GM12878 (cell line): ENCODE data around the gene C11orf16. TPM values are rescaled to one million over a fixed set of nuclear protein-coding genes. Genes with fewer than 3 reads are reported as not detected.
A peak's percentile ranks its signal among the peaks of the same experiment; 100 is the strongest.

Experiments
- ATAC-seq: fragments of 200-7000 bp; cut with Tn5 transposase; 3 replicates; pipeline ENCODE4 v1.9.1; 2020; ENCODE audit warnings: mild to moderate bottlenecking, moderate library complexity
- BruUV-seq: library from RNA; stranded (reverse); fragments of 400-500 nt; replicated peaks from 2 replicates; lab custom pipeline; 2021; lab: Mats Ljungman, UMichigan
- CTCF ChIA-PET: fragments of 300-600 bp; sonication (Branson Sonifier 250); formaldehyde crosslinking; extraction: SDS; loops from one replicate; lab custom pipeline; 2021; ENCODE audit warnings: inconsistent platforms; lab: Yijun Ruan, JAX
- POLR2A ChIA-PET: fragments of 350-600 bp; formaldehyde crosslinking; extraction: SDS; loops from one replicate; lab custom pipeline; 2021; ENCODE audit warnings: inconsistent platforms; lab: Charles Lee
- RAD21 ChIA-PET: fragments of 300-600 bp; sonication (Branson Sonifier 250); formaldehyde crosslinking; loops from one replicate; lab custom pipeline; 2023; ENCODE audit warnings: antibody characterized with exemption; ENCODE audit not compliant: unreplicated experiment; lab: Charles Lee
- SMC1A ChIA-PET: fragments of 300-600 bp; sonication (Branson Sonifier 250); formaldehyde crosslinking; loops from one replicate; lab custom pipeline; 2023; ENCODE audit not compliant: unreplicated experiment, uncharacterized antibody; lab: Charles Lee
- DNase-seq: peaks from one replicate; pipeline ENCODE4 v3.0.0-alpha.2; 2011; ENCODE audit warnings: low read depth, low spot score
- FAIRE-seq: peaks from 3 replicates; lab custom pipeline; 2011; peaks lifted over from hg19 to GRCh38; lab: Jason Lieb, UNC
- H2AFZ ChIP-seq: 2 replicates; pipeline ENCODE4 v1.6.0; 2011; ENCODE audit warnings: low read depth, low read length, control low read depth; ENCODE audit not compliant: control insufficient read depth
- H3K27ac ChIP-seq: 2 replicates; pipeline ENCODE4 v1.5.1; 2011; ENCODE audit warnings: control low read depth; ENCODE audit not compliant: control insufficient read depth, insufficient read depth
- H3K27me3 ChIP-seq, 2 experiments: replicated peaks in 1 of 2; 2 replicates each; pipeline versions ENCODE4 v1.6.0 to v1.6.1; 2011; ENCODE audit warnings: low read length in 1 of 2; ENCODE audit not compliant: control insufficient read depth in 2 of 2, insufficient read depth in 2 of 2
- H3K36me3 ChIP-seq, 2 experiments: 2 replicates each; pipeline ENCODE4 v1.5.1; 2011; ENCODE audit warnings: low read length in 1 of 2; ENCODE audit not compliant: control insufficient read depth in 2 of 2, insufficient read depth in 2 of 2
- H3K4me1 ChIP-seq: 2 replicates; pipeline ENCODE4 v1.6.1; 2011; ENCODE audit warnings: mild to moderate bottlenecking, low read length, moderate library complexity, mixed read lengths; ENCODE audit not compliant: control insufficient read depth, insufficient read depth
- H3K4me2 ChIP-seq: 2 replicates; pipeline ENCODE4 v1.6.0; 2011; ENCODE audit warnings: control low read depth; ENCODE audit not compliant: control insufficient read depth, insufficient read depth
- H3K4me3 ChIP-seq: fragments of 200-600 bp; sonication (generic); 2 replicates; pipeline ENCODE4 v1.5.1; 2016
- H3K79me2 ChIP-seq: 2 replicates; pipeline ENCODE4 v1.6.0; 2011; ENCODE audit warnings: low read length; ENCODE audit not compliant: control insufficient read depth, insufficient read depth
- H3K9ac ChIP-seq: 2 replicates; pipeline ENCODE4 v1.8.0; 2011; ENCODE audit warnings: low read length, control low read depth, mixed read lengths; ENCODE audit not compliant: control insufficient read depth, insufficient read depth
- H3K9me3 ChIP-seq: replicated peaks from 3 replicates; pipeline ENCODE4 v1.5.1; 2011; ENCODE audit warnings: mild to moderate bottlenecking, low read length; ENCODE audit not compliant: control insufficient read depth, insufficient read depth
- H4K20me1 ChIP-seq: 2 replicates; pipeline ENCODE4 v1.6.0; 2011; ENCODE audit not compliant: control insufficient read depth, insufficient read depth
- CREB1 ChIP-seq: IDR thresholded peaks from 2 replicates; pipeline ENCODE4 v1.6.1; 2012; ENCODE audit warnings: low read depth, mild to moderate bottlenecking, inconsistent platforms
- HDAC6 ChIP-seq: fragments of 200-600 bp; sonication (generic); IDR thresholded peaks from one replicate; pipeline ENCODE4 v1.8.0; 2017; ENCODE audit warnings: antibody characterized with exemption; ENCODE audit not compliant: unreplicated experiment
- LARP7 ChIP-seq: fragments of 450-650 bp; IDR thresholded peaks from 2 replicates; pipeline ENCODE4 v1.6.1; 2017; ENCODE audit warnings: mild to moderate bottlenecking
- MEF2A ChIP-seq: IDR thresholded peaks from 2 replicates; pipeline ENCODE4 v1.6.1; 2011; ENCODE audit warnings: low read depth, mild to moderate bottlenecking, low read length, moderate library complexity; ENCODE audit not compliant: insufficient read depth
- NBN ChIP-seq: fragments of 450-650 bp; IDR thresholded peaks from 2 replicates; pipeline ENCODE4 v1.6.1; 2016
- PAX5 ChIP-seq: IDR thresholded peaks from 2 replicates; pipeline ENCODE4 v1.6.1; 2011; ENCODE audit warnings: low read depth, low read length, borderline replicate concordance
- SUZ12 ChIP-seq: fragments of 200-600 bp; sonication (generic); IDR thresholded peaks from one replicate; pipeline ENCODE4 v1.6.1; 2018; ENCODE audit warnings: antibody characterized with exemption, mild to moderate bottlenecking; ENCODE audit not compliant: unreplicated experiment
- TAF1 ChIP-seq: IDR thresholded peaks from 2 replicates; pipeline ENCODE4 v1.6.1; 2011; ENCODE audit warnings: mild to moderate bottlenecking, low read depth, low read length, borderline replicate concordance
- TBL1XR1 ChIP-seq: IDR thresholded peaks from 2 replicates; pipeline ENCODE4 v1.6.1; 2012; ENCODE audit warnings: low read depth, low read length, improper control_type of control experiment
- ZNF274 ChIP-seq: IDR thresholded peaks from one replicate; pipeline ENCODE4 v1.8.0; 2011; ENCODE audit not compliant: insufficient read length, insufficient read depth
- ZZZ3 ChIP-seq: IDR thresholded peaks from 2 replicates; pipeline ENCODE4 v1.6.1; 2011; ENCODE audit warnings: low read depth; ENCODE audit not compliant: control insufficient read depth, insufficient read length
- WGBS: methylation state at CpG from one replicate; pipeline ENCODE4 v1.1.6; 2016; ENCODE audit warnings: low lambda C conversion rate; ENCODE audit not compliant: insufficient replicate concordance, insufficient coverage; ENCODE audit errors: missing lambda C conversion rate; 5-methylcytosine and 5-hydroxymethylcytosine counted together
- in situ Hi-C: fragments of 300-500 bp; cut with MboI; formaldehyde crosslinking; loops from 9 replicates; pipeline ENCODE4 v1.14.3; 2018; ENCODE audit warnings: mixed read lengths
- intact Hi-C: fragments of 100-400 bp; cut with micrococcal nuclease; formaldehyde crosslinking; loops from one replicate; pipeline ENCODE4 v1.14.2; 2022; ENCODE audit not compliant: unreplicated experiment
- polyA plus RNA-seq, 11 experiments: library from polyadenylated mRNA; depleted of rRNA in 4 of 11; unstranded in 6 of 11; stranded (reverse) in 5 of 11; fragments of >200 nt; fragmentation: Nextera tagmentation in 4 of 11; fragmentation: Illumina TruSeq in 1 of 11; extraction: Ambion mirVana in 4 of 11; extraction: Trizol in 1 of 11; gene quantifications; 1 replicate in 1 of 11; 2 replicates in 10 of 11; pipeline versions ENCODE4 v1.2.1 to v1.2.3, GENCODE V29; 2011 to 2016; ENCODE audit warnings: inconsistent platforms in 2 of 11, missing spikeins in 2 of 11, low read depth in 1 of 11
- total RNA-seq, 4 experiments: library from RNA; depleted of rRNA in 3 of 4; stranded (reverse); fragments of >200 nt in 3 of 4; fragmentation: Illumina TruSeq in 1 of 4; extraction: Trizol in 1 of 4; gene quantifications; 2 replicates each; pipeline versions ENCODE4 v1.2.1 to v1.2.3, GENCODE V29; 2013 to 2021
- TF ChIP-seq, protein P1 (sequence below): fragments of 450-650 bp; formaldehyde crosslinking; IDR thresholded peaks from 2 replicates; pipeline ENCODE4 v1.5.0; 2022; ENCODE audit warnings: mild to moderate bottlenecking, missing genetic modification characterization
- TF ChIP-seq, protein P2 (sequence below): fragments of 450-650 bp; IDR thresholded peaks from 2 replicates; pipeline ENCODE4 v1.6.1; 2014; ENCODE audit warnings: mild to moderate bottlenecking

The C11orf16 gene
- total and polyA plus RNA-seq, 10 of the 15 experiments (the other 5 are each of a cell fraction or from before 2014, with no cell fraction given), result 0.05 to 0.39 (median 0.32) TPM; not detected in 7

DNA sequence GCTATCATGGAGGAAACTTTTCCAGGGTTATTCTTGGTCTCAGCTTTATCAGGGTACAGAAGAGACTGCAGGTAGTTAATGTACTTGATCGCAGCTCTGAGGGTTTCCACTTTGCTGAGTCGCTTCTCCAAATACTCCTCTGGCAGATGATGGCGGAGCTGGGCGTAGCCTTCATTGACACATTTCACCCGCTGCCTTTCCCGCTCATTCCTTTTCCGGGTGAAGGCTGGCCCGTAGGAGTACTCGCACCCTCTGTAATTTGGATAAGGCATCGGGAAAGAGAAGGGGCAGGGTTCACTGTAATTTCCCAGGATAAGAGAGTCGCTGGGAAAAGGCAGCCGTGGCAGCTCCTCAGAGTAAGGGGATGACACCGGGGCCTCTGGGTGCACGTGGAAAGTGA is 4.9 kb upstream of the C11orf16 start:
- H3K79me2 ChIP-seq, result no peaks in the 10 kb centered on the region
- TF ChIP-seq CREB1 (0 out of 2 replicates have a peak, but pooled peaks have one; percentile 0), LARP7 (no peak), ZNF274 (no peak), TAF1 (no peak)
- TF ChIP-seq, all 136 proteins: peak for 1
- BruUV-seq, result no TSS peak
- Histone ChIP-seq H3K9me3 (no peaks in the 10 kb centered on the region), H3K4me2 (no peak overlapping the region), H4K20me1 (no peaks in the 10 kb centered on the region), H3K4me3 (no peak overlapping the region), H2AFZ (no peak overlapping the region), H3K27me3 (no peaks in the 10 kb centered on the region), H3K27ac (no peak overlapping the region), H3K9ac (no peak overlapping the region), H3K36me3 (no peaks in the 10 kb centered on the region), H3K4me1 (no peaks in the 10 kb centered on the region)
- ChIA-PET RAD21 (interaction anchor here (1.3 kb wide), 1 partner anchor 22 kb away, joined by 7 read pairs; no protein-coding TSS in a partner anchor), SMC1A (interaction anchor here (0.8 to 2.3 kb wide), 6 partner anchors 9 to 107 kb away, joined by 3 to 9 read pairs (median 3); no protein-coding TSS in a partner anchor), CTCF (interaction anchor here (0.9 to 4.8 kb wide), 2 partner anchors 23 kb away, joined by 5 to 30 read pairs; no protein-coding TSS in a partner anchor), POLR2A (no interaction called here)
- no peak for ATAC-seq
- in situ Hi-C loops, result no loop called here
- no peak for DNase-seq
- 83% methylated on average over 14 of the region's 14 CpGs for WGBS
- intact Hi-C loops, result no loop called here
- no peak for FAIRE-seq

DNA sequence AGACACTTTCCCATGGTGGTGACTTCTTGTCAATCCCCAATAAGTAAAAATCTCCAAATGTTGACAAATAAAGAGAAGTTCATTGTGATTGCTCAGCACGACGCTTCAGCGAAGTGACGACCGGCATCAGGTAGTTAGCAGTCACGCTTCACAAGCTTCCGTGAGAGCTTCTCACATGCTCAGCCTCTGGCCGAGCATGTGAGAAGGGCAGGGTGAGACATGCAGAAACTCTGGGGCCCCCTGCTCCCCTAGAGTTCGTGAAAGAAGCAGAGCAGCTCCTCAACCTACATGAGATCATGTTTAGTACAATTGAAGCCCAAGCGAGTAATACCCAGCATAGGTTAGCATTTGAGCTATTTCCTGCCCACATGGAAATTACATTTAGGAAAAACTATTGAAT is 4.4 kb upstream of the C11orf16 start:
- POLR2A ChIA-PET, result no interaction called here
- RAD21 ChIA-PET, result interaction anchor here (1.0 to 1.3 kb wide), 2 partner anchors 22 to 201 kb away, joined by 3 to 7 read pairs; no protein-coding TSS in a partner anchor
- no peak overlapping the region for H3K9ac ChIP-seq
- intact Hi-C loops, result no loop called here
- in situ Hi-C loops, result no loop called here
- no peaks in the 10 kb centered on the region for H3K9me3 ChIP-seq
- WGBS, result 76% methylated on average over 10 of the region's 10 CpGs
- no peak overlapping the region; the same call in 1 of the 2 replicates for H2AFZ ChIP-seq
- CTCF ChIA-PET, result interaction anchor here (0.9 to 4.8 kb wide), 2 partner anchors 22 to 23 kb away, joined by 5 to 30 read pairs; no protein-coding TSS in a partner anchor
- H3K36me3 ChIP-seq, result no peaks in the 10 kb centered on the region
- DNase-seq, result no peak
- no peaks in the 10 kb centered on the region for H3K79me2 ChIP-seq
- H3K4me2 ChIP-seq, result 0 out of 2 replicates have a peak overlapping the region, but pooled peaks have one; percentile 22
- H3K4me1 ChIP-seq, result no peaks in the 10 kb centered on the region
- H4K20me1 ChIP-seq, result no peaks in the 10 kb centered on the region
- ATAC-seq, result peak; percentile 74
- SMC1A ChIA-PET, result interaction anchor here (0.8 to 2.3 kb wide), 6 partner anchors 9 to 107 kb away, joined by 3 to 9 read pairs (median 3); no protein-coding TSS in a partner anchor
- no peak for FAIRE-seq
- no TSS peak for BruUV-seq
- no peak overlapping the region for H3K4me3 ChIP-seq
- H3K27me3 ChIP-seq, result no peaks in the 10 kb centered on the region
- no peak overlapping the region for H3K27ac ChIP-seq
- TF ChIP-seq, protein P1, sequence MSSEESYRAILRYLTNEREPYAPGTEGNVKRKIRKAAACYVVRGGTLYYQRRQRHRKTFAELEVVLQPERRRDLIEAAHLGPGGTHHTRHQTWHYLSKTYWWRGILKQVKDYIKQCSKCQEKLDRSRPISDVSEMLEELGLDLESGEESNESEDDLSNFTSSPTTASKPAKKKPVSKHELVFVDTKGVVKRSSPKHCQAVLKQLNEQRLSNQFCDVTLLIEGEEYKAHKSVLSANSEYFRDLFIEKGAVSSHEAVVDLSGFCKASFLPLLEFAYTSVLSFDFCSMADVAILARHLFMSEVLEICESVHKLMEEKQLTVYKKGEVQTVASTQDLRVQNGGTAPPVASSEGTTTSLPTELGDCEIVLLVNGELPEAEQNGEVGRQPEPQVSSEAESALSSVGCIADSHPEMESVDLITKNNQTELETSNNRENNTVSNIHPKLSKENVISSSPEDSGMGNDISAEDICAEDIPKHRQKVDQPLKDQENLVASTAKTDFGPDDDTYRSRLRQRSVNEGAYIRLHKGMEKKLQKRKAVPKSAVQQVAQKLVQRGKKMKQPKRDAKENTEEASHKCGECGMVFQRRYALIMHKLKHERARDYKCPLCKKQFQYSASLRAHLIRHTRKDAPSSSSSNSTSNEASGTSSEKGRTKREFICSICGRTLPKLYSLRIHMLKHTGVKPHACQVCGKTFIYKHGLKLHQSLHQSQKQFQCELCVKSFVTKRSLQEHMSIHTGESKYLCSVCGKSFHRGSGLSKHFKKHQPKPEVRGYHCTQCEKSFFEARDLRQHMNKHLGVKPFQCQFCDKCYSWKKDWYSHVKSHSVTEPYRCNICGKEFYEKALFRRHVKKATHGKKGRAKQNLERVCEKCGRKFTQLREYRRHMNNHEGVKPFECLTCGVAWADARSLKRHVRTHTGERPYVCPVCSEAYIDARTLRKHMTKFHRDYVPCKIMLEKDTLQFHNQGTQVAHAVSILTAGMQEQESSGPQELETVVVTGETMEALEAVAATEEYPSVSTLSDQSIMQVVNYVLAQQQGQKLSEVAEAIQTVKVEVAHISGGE (CRISPR knock-in tag), result no peak
- TF ChIP-seq HDAC6 (no peak), MEF2A (0 out of 2 replicates have a peak, but pooled peaks have one; percentile 7), ZNF274 (no peak), PAX5 (peak; percentile 98), SUZ12 (no peak), NBN (no peak), ZZZ3 (no peak), TBL1XR1 (no peak)
- TF ChIP-seq, protein P2, sequence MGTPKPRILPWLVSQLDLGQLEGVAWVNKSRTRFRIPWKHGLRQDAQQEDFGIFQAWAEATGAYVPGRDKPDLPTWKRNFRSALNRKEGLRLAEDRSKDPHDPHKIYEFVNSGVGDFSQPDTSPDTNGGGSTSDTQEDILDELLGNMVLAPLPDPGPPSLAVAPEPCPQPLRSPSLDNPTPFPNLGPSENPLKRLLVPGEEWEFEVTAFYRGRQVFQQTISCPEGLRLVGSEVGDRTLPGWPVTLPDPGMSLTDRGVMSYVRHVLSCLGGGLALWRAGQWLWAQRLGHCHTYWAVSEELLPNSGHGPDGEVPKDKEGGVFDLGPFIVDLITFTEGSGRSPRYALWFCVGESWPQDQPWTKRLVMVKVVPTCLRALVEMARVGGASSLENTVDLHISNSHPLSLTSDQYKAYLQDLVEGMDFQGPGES, result no peak
